ENCODE data around the gene TRIM47. TPM values are rescaled to one million over a fixed set of nuclear protein-coding genes. Genes with fewer than 3 reads are reported as not detected.

TRIM47 gene
- total RNA-seq (2014; rRNA removed; shearing (Covaris generic)): 2.1 and 2.7 TPM in 2 replicates

GRCh38 chr17:75878174-75878998, at the start of gene TRIM47:
Gene TRIM47 (minus strand): TSS chr17:75878581. CDS start chr17:75878548, 33 bp downstream.
- DNase-seq (ENCODE audit: low spot score): peak; percentile 20
- in situ Hi-C loops (cut with HindIII; ENCODE audit: low sequenced_read_pairs): no loop called here

GRCh38 chr17:75927286-75927922, 49.0 kb upstream of the TRIM47 start:
- in situ Hi-C loops (cut with HindIII; ENCODE audit: low sequenced_read_pairs): no loop called here
- DNase-seq (ENCODE audit: low spot score): no peak

- in situ Hi-C loops (cut with HindIII; ENCODE audit: low sequenced_read_pairs): no loop called here
- no peak for DNase-seq (ENCODE audit: low spot score)
Measured at GRCh38 chr17:75926456-75926855, 48.1 kb upstream of the TRIM47 start.

- no peak for DNase-seq (ENCODE audit: low spot score)
- in situ Hi-C loops (cut with HindIII; ENCODE audit: low sequenced_read_pairs): no loop called here
Measured at GRCh38 chr17:75925912-75926311, 47.5 kb upstream of the TRIM47 start.

- no peak for DNase-seq (ENCODE audit: low spot score)
- in situ Hi-C loops (cut with HindIII; ENCODE audit: low sequenced_read_pairs): no loop called here
Measured at GRCh38 chr17:75925103-75925502, 46.7 kb upstream of the TRIM47 start.

- in situ Hi-C loops (cut with HindIII; ENCODE audit: low sequenced_read_pairs): loop anchor here (25.0 kb wide), 1 partner anchor 114 kb away; the partner anchor contains the start of gene EVPL
Measured at GRCh38 chr17:75922963-75923874, 44.8 kb upstream of the TRIM47 start.

GRCh38 chr17:75922173-75922961, 44.0 kb upstream of the TRIM47 start:
- no peak for DNase-seq (ENCODE audit: low spot score)
- in situ Hi-C loops (cut with HindIII; ENCODE audit: low sequenced_read_pairs): loop anchor here (25.0 kb wide), 1 partner anchor 115 kb away; the partner anchor contains the start of gene EVPL

More at GRCh38 chr17:75922963-75923874, 44.8 kb upstream of the TRIM47 start:
- DNase-seq (ENCODE audit: low spot score): no peak

GRCh38 chr17:75921596-75921995, 43.2 kb upstream of the TRIM47 start:
- in situ Hi-C loops (cut with HindIII; ENCODE audit: low sequenced_read_pairs): loop anchor here (25.0 kb wide), 1 partner anchor 116 kb away; the partner anchor contains the start of gene EVPL
- DNase-seq (ENCODE audit: low spot score): no peak

- peak; percentile 75 for DNase-seq (ENCODE audit: low spot score)
- in situ Hi-C loops (cut with HindIII; ENCODE audit: low sequenced_read_pairs): loop anchor here (25.0 kb wide), 1 partner anchor 117 kb away; the partner anchor contains the start of gene EVPL
Measured at GRCh38 chr17:75920045-75920560, 41.7 kb upstream of the TRIM47 start.

GRCh38 chr17:75919611-75920010, 41.2 kb upstream of the TRIM47 start:
- in situ Hi-C loops (cut with HindIII; ENCODE audit: low sequenced_read_pairs): loop anchor here (25.0 kb wide), 1 partner anchor 118 kb away; the partner anchor contains the start of gene EVPL
- no peak for DNase-seq (ENCODE audit: low spot score)

- no peak for DNase-seq (ENCODE audit: low spot score)
- in situ Hi-C loops (cut with HindIII; ENCODE audit: low sequenced_read_pairs): loop anchor here (25.0 kb wide), 1 partner anchor 119 kb away; the partner anchor contains the start of gene EVPL
Measured at GRCh38 chr17:75917917-75918445, 39.6 kb upstream of the TRIM47 start.

- in situ Hi-C loops (cut with HindIII; ENCODE audit: low sequenced_read_pairs): loop anchor here (25.0 kb wide), 1 partner anchor 120 kb away; the partner anchor contains the start of gene EVPL
- no peak for DNase-seq (ENCODE audit: low spot score)
Measured at GRCh38 chr17:75917141-75917916, 38.9 kb upstream of the TRIM47 start.

GRCh38 chr17:75915268-75915667, 36.9 kb upstream of the TRIM47 start:
- no peak for DNase-seq (ENCODE audit: low spot score)
- in situ Hi-C loops (cut with HindIII; ENCODE audit: low sequenced_read_pairs): loop anchor here (25.0 kb wide), 1 partner anchor 122 kb away; the partner anchor contains the start of gene EVPL

GRCh38 chr17:75914643-75915267, 36.4 kb upstream of the TRIM47 start:
- no peak for DNase-seq (ENCODE audit: low spot score)
- in situ Hi-C loops (cut with HindIII; ENCODE audit: low sequenced_read_pairs): loop anchor here (25.0 kb wide), 1 partner anchor 123 kb away; the partner anchor contains the start of gene EVPL

GRCh38 chr17:75913537-75914210, 35.3 kb upstream of the TRIM47 start:
- in situ Hi-C loops (cut with HindIII; ENCODE audit: low sequenced_read_pairs): loop anchor here (25.0 kb wide), 1 partner anchor 124 kb away; the partner anchor contains the start of gene EVPL
- no peak for DNase-seq (ENCODE audit: low spot score)

- in situ Hi-C loops (cut with HindIII; ENCODE audit: low sequenced_read_pairs): loop anchor here (25.0 kb wide), 1 partner anchor 127 kb away; the partner anchor contains the start of gene EVPL
- DNase-seq (ENCODE audit: low spot score): no peak
Measured at GRCh38 chr17:75910699-75911098, 32.3 kb upstream of the TRIM47 start.
